Ovary (tissue), 9 donors: Measurements from ENCODE around the gene ADAMTS17. TPM values are rescaled to one million over a fixed set of nuclear protein-coding genes. Genes with fewer than 3 reads are reported as not detected.

Source experiments
- DNase-seq, 5 donors: peaks; one replicate each; pipeline ENCODE4 v3.0.0-alpha.2; 2019 to 2020
- H3K27ac ChIP-seq, 2 donors: fragments of 200-600 bp; one replicate each; pipeline versions ENCODE4 v1.5.1 to v1.8.0; 2019 to 2022
- H3K27me3 ChIP-seq: fragments of 200-600 bp; one replicate; pipeline ENCODE4 v1.8.0; 2022
- H3K36me3 ChIP-seq: fragments of 200-600 bp; sonication (generic); one replicate; pipeline ENCODE4 v1.5.1; 2019
- H3K4me1 ChIP-seq: one replicate; pipeline ENCODE4 v1.8.1; 2013; ENCODE audit warnings: mild to moderate bottlenecking, moderate library complexity; ENCODE audit not compliant: insufficient read depth
- H3K4me3 ChIP-seq: fragments of 200-600 bp; sonication (generic); one replicate; pipeline ENCODE4 v1.5.1; 2017
- H3K9me3 ChIP-seq, 2 donors: fragments of 200-600 bp in 1 of 2; sonication (generic) in 1 of 2; one replicate each; pipeline versions ENCODE4 v1.5.1 to v1.8.1; 2013 to 2019; ENCODE audit warnings: mild to moderate bottlenecking in 1 of 2, moderate library complexity in 1 of 2
- EP300 ChIP-seq: sonication (generic); formaldehyde crosslinking; IDR thresholded peaks from one replicate; pipeline ENCODE4 v1.6.1; 2017; ENCODE audit warnings: antibody characterized with exemption
- POLR2A ChIP-seq: fragments of 450-650 bp; IDR thresholded peaks from one replicate; pipeline ENCODE4 v1.6.1; 2017; ENCODE audit warnings: antibody characterized with exemption, mild to moderate bottlenecking, moderate library complexity
- WGBS, 3 donors: extraction: QIAGEN DNeasy Blood & Tissue Kit in 1 of 3; methylation state at CpG; one replicate each; pipeline versions ENCODE4 v1.1.5 to v1.1.7; 2013 to 2017; 5-methylcytosine and 5-hydroxymethylcytosine counted together
- intact Hi-C, 4 donors: fragments of 100-400 bp; cut with DNase I; formaldehyde crosslinking; loops; one replicate each; pipeline versions ENCODE4 v1.11.0 to v1.15.1; 2022 to 2023
- polyA plus RNA-seq, 2 donors: library from polyadenylated mRNA; stranded (reverse); fragments of 200-250 nt in 1 of 2; fragments of 350-450 nt in 1 of 2; fragmentation: Illumina TruSeq in 1 of 2; extraction: RNeasy Lipid Tissue Mini Kit (QIAGEN cat#74804) in 1 of 2; gene quantifications; one replicate each; pipeline ENCODE4 v1.2.3, GENCODE V29; 2013 to 2014
- total RNA-seq, 7 donors: library from RNA; depleted of rRNA in 2 of 7; stranded (reverse); fragments of >200 nt in 2 of 7; fragmentation: NEBNext Ultra II Directional in 3 of 7; extraction: Animal tissue kit (Norgen Biotek cat#: 25700) in 3 of 7; gene quantifications; one replicate each; pipeline versions ENCODE4 v1.1.0 to v1.2.4, GENCODE V29; 2016 to 2023
- TF ChIP-seq, protein P1 (sequence below), 3 donors: fragments of 450-650 bp in 2 of 3; fragments of 200-600 bp in 1 of 3; IDR thresholded peaks; one replicate each; pipeline versions ENCODE4 v1.5.1 to v1.8.0; 2016 to 2022; ENCODE audit warnings: antibody characterized with exemption in 3 of 3, mild to moderate bottlenecking in 1 of 3
- donor health status: DM: no; HTN: no; CAD: no; lungs with moderate emphysema.
- donor health status: DM: no; HTN: no; CAD: no.
- donor health status: Bipolar disorder and iron deficiency.
- donor health status: DM: yes; HTN: yes; CAD: no.
- donor health status: DM: no; HTN: no; CAD: no.
- donor health status: DM: yes; HTN: yes; CAD: no.

Gene ADAMTS17
- total and polyA plus RNA-seq, 9 donors: 1.3 to 11.3 (median 5.9) TPM

DNA sequence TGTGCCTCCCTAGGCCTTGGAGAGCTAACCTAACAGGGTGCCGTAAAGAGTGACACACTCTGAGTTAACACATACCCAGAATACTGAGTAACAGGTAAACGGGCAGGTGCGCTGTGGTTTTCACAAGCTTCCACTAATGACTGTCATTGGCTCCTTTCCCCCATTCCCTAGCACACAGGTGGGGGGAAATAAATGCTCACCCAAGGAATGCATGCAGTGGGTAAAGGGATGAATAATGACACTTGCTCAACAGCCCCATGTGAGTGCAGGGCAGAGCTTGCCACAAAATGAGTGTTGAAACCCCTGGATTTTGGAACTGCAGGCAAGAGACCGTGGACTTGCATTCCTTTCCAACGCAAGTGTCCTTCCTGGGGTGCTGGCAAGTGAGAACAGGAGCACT is 57.6 kb downstream of the ADAMTS17 start:
- H3K4me1 ChIP-seq: peaks cover 8% of the 10 kb centered on the region
- WGBS, 3 donors: 54 to 68% (median 61%) methylated on average over 5 of the region's 5 CpGs
- no peak overlapping the region for H3K4me3 ChIP-seq
- H3K27ac ChIP-seq: no peak overlapping the region
- no peaks in the 10 kb centered on the region for H3K36me3 ChIP-seq
- H3K9me3 ChIP-seq: no peaks in the 10 kb centered on the region
- DNase-seq: no peak
- no peak for TF ChIP-seq EP300
- no peak for TF ChIP-seq POLR2A
- no peaks in the 10 kb centered on the region for H3K27me3 ChIP-seq
- intact Hi-C loops: no loop called here

DNA sequence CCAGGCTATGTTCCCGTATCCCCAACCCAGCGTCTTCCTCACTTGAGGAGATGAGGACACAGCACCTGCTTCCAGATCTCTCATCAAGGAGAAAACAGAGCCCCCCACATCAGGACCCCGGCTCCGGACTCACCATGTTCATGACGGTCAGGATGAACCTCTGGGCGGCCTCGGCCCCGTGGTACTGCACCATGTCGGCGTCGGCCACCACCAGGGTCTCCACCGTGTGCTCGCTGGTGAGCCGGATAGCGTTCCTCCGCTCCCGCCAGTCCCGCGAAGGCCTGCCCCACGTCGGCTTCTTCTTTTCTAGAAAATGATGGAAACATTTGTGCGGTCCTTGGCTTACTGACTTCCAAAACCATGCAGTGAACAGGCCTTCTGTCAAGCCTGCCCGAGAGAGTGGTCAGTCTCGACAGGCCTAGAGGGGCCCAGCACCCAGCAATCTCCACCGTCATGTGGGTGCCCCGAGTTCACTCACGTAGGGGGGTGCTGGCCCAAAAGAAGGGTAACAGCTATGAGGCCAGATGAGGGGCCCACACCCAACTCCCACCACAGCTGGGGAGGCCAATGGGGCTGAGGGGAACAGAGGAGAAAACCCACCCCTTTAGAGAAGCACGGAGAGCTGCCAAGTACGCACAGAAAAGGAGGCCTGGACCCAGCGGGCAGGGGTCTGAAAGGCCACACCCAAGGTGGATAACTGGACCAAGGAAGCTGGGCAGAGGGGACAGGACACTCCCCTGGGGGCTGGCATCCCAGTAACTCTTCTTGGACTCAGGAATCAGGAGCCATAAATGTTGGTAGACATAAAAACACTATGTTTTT is 60.5 kb downstream of the ADAMTS17 start:
- intact Hi-C loops: no loop called here
- no peaks in the 10 kb centered on the region for H3K27me3 ChIP-seq
- TF ChIP-seq EP300: no peak
- TF ChIP-seq POLR2A: no peak
- TF ChIP-seq, protein P1, sequence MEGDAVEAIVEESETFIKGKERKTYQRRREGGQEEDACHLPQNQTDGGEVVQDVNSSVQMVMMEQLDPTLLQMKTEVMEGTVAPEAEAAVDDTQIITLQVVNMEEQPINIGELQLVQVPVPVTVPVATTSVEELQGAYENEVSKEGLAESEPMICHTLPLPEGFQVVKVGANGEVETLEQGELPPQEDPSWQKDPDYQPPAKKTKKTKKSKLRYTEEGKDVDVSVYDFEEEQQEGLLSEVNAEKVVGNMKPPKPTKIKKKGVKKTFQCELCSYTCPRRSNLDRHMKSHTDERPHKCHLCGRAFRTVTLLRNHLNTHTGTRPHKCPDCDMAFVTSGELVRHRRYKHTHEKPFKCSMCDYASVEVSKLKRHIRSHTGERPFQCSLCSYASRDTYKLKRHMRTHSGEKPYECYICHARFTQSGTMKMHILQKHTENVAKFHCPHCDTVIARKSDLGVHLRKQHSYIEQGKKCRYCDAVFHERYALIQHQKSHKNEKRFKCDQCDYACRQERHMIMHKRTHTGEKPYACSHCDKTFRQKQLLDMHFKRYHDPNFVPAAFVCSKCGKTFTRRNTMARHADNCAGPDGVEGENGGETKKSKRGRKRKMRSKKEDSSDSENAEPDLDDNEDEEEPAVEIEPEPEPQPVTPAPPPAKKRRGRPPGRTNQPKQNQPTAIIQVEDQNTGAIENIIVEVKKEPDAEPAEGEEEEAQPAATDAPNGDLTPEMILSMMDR (IDR thresholded peaks at IDR 0.05): no peak
- no peak overlapping the region for H3K27ac ChIP-seq
- DNase-seq: no peak
- WGBS, 3 donors: 86 to 92% (median 88%) methylated on average over 30 of the region's 30 CpGs
- H3K4me3 ChIP-seq: no peak overlapping the region
- H3K9me3 ChIP-seq: no peaks in the 10 kb centered on the region
- H3K4me1 ChIP-seq: peaks cover 10% of the 10 kb centered on the region
- no peaks in the 10 kb centered on the region for H3K36me3 ChIP-seq

DNA sequence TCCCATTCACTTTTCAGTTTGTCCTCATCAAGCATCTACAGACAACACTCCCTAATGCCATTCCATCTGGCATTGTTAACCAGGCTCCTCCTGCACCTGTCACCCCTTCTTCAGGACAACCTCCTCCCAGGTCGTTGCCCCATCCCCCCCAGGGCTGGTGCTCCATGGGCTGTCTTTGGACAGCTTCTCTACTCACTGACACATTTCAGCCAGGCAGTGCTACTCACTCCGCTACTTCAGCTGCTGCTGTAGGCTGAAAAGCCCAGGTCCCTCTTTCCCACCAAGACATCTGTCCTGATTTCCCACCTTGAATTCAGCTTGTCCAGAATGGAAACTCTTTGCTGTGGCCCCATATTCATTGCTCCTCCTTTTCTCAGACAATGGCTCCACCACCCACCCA is 61.9 kb downstream of the ADAMTS17 start:
- intact Hi-C loops: no loop called here
- DNase-seq: no peak

DNA sequence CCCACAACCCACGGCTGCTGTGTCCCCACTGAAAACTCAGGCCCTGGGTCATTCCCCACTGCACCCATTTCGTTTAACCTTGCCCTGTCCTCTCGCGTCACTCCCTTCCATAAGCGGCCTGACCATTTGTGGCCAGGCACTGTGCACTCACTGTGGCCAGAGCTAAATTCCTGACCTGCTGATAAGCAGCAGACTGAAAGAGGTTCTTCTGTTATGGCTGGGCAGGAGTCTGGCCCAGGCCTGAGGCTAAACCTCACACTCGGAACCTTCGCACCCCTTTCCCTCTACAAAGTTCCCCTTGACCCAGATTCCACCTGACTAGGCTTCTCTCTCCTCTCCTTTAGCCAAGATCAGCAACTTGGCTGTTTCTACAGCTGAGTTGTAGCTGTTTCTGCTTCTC is 62.3 kb downstream of the ADAMTS17 start:
- no peak for DNase-seq
- H3K27ac ChIP-seq: no peak overlapping the region
- 58 to 71% (median 68%) methylated on average over 7 of the region's 7 CpGs for WGBS, 3 donors
- no peaks in the 10 kb centered on the region for H3K9me3 ChIP-seq
- TF ChIP-seq, protein P1 (IDR thresholded peaks at IDR 0.05): no peak
- TF ChIP-seq POLR2A (no peak), EP300 (no peak)
- H3K36me3 ChIP-seq: no peaks in the 10 kb centered on the region
- H3K27me3 ChIP-seq: no peaks in the 10 kb centered on the region
- intact Hi-C loops: no loop called here
- H3K4me1 ChIP-seq: peaks cover 3% of the 10 kb centered on the region
- H3K4me3 ChIP-seq: no peak overlapping the region

More for the DNA sequence above, 61.9 kb downstream of the ADAMTS17 start:
- TF ChIP-seq EP300 (no peak), POLR2A (no peak)
- TF ChIP-seq, protein P1 (IDR thresholded peaks at IDR 0.05): no peak
- Histone ChIP-seq H3K9me3 (no peaks in the 10 kb centered on the region), H3K4me3 (no peak overlapping the region), H3K27me3 (no peaks in the 10 kb centered on the region), H3K27ac (no peak overlapping the region), H3K36me3 (no peaks in the 10 kb centered on the region), H3K4me1 (peaks cover 5% of the 10 kb centered on the region)
- WGBS, 3 donors: 74 to 75% (median 74%) methylated on average over 2 of the region's 2 CpGs
